Mucosa of gallbladder (tissue), 1 donor: ENCODE data around the gene PPP1R16B. TPM values are rescaled to one million over a fixed set of nuclear protein-coding genes. Genes with fewer than 3 reads are reported as not detected.
A peak's percentile ranks its signal among the peaks of the same experiment; 100 is the strongest.

Experiments used
- DNase-seq: peaks from one replicate; pipeline ENCODE4 v3.0.0-alpha.2; 2020; ENCODE audit warnings: low spot score
- total RNA-seq: library from RNA; stranded (reverse); gene quantifications from one replicate; pipeline ENCODE4 v1.2.1, GENCODE V29; 2021
- donor health status: DM: no; HTN: no; CAD: no.

Gene PPP1R16B
- total RNA-seq, 1 donor from 2014 or later: 4.1 TPM

GRCh38 chr20:38895098-38895949 is 89.8 kb downstream of the PPP1R16B start:
- no peak for DNase-seq

- no peak for DNase-seq
Measured at GRCh38 chr20:38896009-38896594, 90.6 kb downstream of the PPP1R16B start.

GRCh38 chr20:38897267-38897666 is 91.8 kb downstream of the PPP1R16B start:
- no peak for DNase-seq

- DNase-seq: no peak
Measured at GRCh38 chr20:38900606-38901005, 95.1 kb downstream of the PPP1R16B start.

GRCh38 chr20:38902601-38903000 is 97.1 kb downstream of the PPP1R16B start:
- DNase-seq: no peak

- DNase-seq: no peak
Measured at GRCh38 chr20:38903335-38903734, 97.8 kb downstream of the PPP1R16B start.

- DNase-seq: no peak
Measured at GRCh38 chr20:38905375-38905774, 99.9 kb downstream of the PPP1R16B start.

- no peak for DNase-seq
Measured at GRCh38 chr20:38907918-38908677, 102.6 kb downstream of the PPP1R16B start.

GRCh38 chr20:38915355-38915754 is 109.9 kb downstream of the PPP1R16B start:
- no peak for DNase-seq

- no peak for DNase-seq
Measured at GRCh38 chr20:38917657-38918056, 112.2 kb downstream of the PPP1R16B start.

GRCh38 chr20:38918172-38918571 is 112.7 kb downstream of the PPP1R16B start:
- DNase-seq: no peak

GRCh38 chr20:38919683-38920082 is 114.2 kb downstream of the PPP1R16B start:
- no peak for DNase-seq

GRCh38 chr20:38920411-38920810 is 114.9 kb downstream of the PPP1R16B start:
- DNase-seq: no peak

- no peak for DNase-seq
Measured at GRCh38 chr20:38920851-38921250, 115.4 kb downstream of the PPP1R16B start.

- DNase-seq: no peak
Measured at GRCh38 chr20:38924718-38925117, 119.2 kb downstream of the PPP1R16B start.

GRCh38 chr20:38926142-38926933 is 120.8 kb downstream of the PPP1R16B start, which contains the start of gene FAM83D:
FAM83D (plus strand) TSS chr20:38926417; CDS start chr20:38926443, 26 bp downstream.
- peak; percentile 97 for DNase-seq

- DNase-seq: no peak
Measured at GRCh38 chr20:38926934-38927616, 121.6 kb downstream of the PPP1R16B start.

- DNase-seq: no peak
Measured at GRCh38 chr20:38927902-38928578, 122.5 kb downstream of the PPP1R16B start.

GRCh38 chr20:38930242-38930569 is 124.7 kb downstream of the PPP1R16B start:
- DNase-seq: no peak

GRCh38 chr20:38931984-38932383 is 126.5 kb downstream of the PPP1R16B start:
- no peak for DNase-seq
